SH-SY5Y (cell line): ENCODE results near the gene CCNK.

Experiments
- GATA2 ChIP-seq: IDR thresholded peaks from 2 replicates; pipeline ENCODE4 v1.6.1; 2011; ENCODE audit warnings: mild to moderate bottlenecking, low read depth, low read length
- GATA3 ChIP-seq: IDR thresholded peaks from 2 replicates; pipeline ENCODE4 v1.6.1; 2011; ENCODE audit warnings: low read depth, mild to moderate bottlenecking, low read length, moderate library complexity

Gene CCNK

DNA sequence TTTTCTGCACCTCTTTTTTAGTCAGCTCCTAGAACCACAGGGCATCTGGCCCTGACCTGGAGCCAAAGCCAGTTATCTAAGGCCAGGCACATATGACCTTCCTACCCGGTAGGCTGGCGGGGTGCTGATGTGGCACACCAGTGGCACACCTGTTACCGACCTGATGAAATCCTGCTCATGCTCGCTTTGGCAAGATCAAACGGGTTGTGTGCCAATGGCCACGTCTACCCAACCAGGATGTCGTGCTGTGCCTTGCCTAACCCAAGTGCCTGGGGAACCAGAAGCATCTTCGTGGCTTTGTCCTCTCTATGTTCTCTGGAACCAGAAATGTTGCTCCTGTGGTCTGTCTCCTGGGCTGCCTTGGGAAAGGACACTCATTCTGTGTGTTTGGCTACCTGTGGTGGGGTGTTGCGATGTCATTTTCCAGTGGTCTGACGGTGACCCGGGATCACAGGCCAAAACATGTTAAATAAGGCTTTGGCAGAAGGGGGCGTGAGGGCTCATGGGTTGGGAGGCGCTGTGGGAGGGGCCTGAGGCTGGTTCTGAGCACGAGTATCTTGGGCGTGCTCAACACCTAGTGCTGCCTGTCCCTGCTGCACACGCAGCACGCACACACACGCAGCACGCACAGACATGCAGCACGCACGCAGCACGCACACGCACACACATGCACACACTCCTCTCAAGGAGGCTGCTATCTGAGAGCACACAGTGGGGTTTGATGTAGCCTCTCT lies 27.9 kb downstream of the CCNK start:
- TF ChIP-seq GATA3: no peak
- no peak for TF ChIP-seq GATA2

DNA sequence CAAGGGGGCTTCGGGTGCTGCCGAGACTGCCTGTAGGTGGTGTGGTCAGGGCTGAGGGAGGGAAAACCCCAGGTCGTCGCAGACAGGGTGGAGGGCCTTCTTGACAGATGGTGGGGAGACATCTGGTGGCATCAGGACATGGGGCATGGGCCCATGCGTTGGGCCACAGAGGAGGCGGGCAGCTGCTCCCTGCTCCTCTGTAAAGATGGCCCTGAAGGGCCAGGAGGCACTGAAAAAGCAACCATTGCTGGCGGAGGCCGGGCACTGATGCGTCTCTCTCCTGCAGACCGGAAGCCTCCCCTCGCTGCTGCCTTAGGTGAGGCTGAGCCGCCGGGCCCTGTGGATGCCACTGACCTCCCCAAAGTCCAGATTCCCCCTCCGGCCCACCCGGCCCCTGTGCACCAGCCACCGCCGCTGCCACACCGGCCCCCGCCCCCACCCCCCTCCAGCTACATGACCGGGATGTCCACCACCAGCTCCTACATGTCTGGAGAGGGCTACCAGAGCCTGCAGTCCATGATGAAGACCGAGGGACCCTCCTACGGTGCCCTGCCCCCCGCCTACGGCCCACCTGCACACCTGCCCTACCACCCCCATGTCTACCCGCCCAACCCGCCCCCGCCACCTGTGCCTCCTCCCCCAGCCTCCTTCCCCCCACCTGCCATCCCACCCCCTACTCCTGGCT lies 28.8 kb downstream of the CCNK start:
- no peak for TF ChIP-seq GATA3
- TF ChIP-seq GATA2: no peak

DNA sequence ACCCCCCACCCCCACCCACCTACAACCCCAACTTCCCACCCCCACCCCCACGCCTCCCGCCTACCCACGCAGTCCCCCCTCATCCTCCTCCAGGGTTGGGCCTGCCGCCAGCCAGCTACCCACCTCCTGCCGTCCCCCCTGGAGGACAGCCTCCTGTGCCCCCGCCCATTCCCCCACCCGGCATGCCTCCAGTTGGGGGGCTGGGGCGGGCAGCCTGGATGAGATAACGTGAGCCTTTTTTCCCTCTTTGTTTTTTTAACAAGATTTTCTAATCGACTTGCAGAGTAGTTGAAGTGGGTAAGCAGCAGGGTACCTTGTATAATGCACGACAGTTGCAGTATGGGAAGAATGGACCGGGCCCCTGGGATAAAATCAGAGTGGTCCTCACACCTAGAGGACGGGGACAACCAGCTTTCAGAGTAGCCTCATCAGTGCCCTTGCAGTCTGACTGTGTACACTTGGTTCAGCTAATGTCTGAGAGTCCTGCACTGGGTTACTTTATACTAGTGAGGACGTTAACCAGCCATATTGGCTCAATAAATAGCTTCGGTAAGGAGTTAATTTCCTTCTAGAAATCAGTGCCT lies 29.4 kb downstream of the CCNK start:
- TF ChIP-seq GATA3 (no peak), GATA2 (no peak)

DNA sequence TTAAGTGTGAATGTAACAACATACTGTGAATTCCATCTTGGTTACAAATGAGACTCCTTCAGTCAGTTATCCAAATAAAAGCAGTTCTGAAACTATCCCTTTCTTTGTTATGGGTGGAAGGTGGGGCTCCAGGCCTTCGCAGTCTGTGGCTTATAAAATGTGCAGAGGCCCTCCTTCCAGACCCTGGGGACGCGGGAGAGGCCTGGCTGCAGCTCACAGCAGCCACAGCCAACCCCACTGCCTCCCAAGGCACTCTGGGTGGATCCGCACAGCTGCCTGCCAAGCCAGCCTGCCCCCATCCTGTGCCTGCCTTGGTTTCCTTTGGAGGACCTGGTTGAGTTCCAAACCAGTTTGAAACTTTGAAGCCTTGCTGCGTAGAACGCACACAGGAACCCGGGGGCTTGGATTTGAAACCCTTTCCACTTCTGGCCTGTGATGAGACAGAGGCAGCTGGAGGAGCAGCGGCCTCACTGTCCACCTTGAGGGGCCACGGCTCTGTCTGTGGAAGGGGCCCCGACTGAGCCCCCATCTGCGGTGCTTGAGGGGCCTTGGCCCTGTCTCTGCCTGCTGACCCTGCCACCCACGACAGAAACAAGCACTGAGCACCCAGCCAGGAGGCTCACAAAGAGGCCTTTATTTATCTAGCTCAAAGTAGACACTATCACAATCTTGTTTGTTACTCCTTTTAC lies 30.4 kb downstream of the CCNK start:
- no peak for TF ChIP-seq GATA3

DNA sequence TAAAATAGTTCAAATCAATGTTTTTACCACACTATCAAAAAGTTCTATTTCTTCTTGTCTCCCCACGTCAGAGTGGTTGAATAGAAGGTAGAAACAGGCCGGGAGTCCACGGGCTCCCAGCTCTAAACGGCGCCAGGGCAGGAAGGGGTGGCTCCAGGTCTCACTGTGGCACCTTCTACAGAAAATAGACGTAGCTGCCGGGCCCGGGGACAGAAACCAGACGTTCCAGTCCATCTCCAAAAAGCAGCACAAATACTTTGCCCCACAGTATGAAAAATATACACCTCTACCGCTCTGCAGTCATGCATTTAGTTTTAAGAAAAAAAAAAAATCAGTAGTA lies 30.9 kb downstream of the CCNK start:
- no peak for TF ChIP-seq GATA2
- no peak for TF ChIP-seq GATA3

DNA sequence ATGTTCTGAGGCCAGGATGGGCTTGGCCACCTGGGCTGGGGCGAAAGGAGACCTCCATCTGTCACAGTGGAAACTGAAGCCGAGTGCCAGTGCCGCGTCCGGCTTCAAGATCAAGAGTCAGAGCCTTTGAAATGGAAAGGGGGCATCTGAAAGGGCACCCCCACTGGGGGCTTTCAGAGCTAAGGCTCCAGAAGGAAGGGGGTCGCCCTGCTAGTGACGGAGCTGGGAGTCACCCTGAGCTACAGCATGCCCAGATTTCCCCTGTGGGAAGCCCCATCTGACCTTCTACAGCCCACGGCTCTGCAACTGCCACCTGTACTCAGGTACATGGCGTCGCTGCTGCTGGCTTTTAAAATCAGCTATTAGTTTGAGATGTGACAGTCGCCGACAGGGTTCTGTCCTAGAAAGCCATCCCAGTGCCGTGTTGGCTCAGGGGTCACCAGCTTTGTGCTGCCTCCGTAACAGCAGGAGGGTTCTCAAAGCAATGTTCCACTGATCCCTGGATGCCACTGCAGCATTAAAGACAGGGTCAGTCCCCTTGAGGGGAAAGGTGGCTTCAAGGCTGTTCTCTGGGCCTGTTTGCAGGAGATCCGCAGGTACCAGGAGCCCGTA lies 31.5 kb downstream of the CCNK start:
- TF ChIP-seq GATA3: no peak
- TF ChIP-seq GATA2: no peak

DNA sequence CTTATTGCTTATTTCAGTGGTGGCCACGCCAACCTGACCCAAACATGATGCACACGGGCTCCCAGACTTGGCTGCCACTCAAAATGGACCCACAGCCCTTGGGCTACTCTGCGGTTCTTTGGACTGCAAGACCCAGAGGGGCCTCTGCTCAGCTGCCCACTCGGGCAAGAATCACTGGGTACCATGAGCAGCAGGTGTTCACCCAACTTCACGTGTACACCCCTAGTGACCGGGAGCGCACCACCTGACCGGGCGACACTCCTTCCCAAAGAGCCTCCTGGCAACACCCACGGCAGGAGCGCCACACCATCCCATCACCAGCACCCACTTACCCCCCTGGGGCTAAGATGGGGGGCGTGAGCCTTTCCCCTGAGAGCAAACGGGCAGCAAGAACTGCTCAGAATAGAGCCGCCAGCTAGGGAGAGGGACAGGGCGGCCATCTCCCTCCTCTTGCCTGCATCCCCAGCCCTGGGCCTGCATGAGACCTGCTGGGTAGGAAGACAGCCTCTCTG lies 32.0 kb downstream of the CCNK start:
- TF ChIP-seq GATA2: no peak
- no peak for TF ChIP-seq GATA3

DNA sequence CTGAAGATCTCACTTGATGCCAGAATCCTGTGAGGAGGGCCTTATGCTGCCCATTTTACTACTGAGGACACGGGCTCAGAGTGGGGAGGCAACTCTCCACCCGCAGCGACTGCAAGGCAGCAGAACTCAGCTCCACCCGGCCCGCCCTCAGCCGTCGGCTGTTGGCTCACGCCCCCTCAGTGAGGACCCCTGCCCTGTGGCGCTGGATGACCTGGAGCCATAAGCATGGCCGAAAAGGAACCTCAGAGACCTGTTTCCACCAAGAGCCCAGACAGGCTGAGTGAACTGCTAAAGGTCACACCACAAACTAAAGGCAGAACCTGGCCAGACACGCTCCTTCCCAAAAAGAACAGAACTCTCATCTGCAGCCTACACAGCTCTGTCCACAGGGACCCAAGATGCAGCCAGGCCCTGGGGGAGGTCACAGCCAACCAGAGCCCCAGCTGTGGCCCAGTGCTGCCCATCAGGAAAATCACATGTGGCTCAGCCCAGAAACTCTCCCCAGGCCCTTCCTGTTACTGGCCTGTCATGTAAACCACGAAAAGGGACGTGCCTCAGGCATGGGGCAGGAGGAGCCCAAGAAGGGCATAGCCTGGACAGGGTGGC lies 32.8 kb downstream of the CCNK start:
- TF ChIP-seq GATA3 (no peak), GATA2 (no peak)

DNA sequence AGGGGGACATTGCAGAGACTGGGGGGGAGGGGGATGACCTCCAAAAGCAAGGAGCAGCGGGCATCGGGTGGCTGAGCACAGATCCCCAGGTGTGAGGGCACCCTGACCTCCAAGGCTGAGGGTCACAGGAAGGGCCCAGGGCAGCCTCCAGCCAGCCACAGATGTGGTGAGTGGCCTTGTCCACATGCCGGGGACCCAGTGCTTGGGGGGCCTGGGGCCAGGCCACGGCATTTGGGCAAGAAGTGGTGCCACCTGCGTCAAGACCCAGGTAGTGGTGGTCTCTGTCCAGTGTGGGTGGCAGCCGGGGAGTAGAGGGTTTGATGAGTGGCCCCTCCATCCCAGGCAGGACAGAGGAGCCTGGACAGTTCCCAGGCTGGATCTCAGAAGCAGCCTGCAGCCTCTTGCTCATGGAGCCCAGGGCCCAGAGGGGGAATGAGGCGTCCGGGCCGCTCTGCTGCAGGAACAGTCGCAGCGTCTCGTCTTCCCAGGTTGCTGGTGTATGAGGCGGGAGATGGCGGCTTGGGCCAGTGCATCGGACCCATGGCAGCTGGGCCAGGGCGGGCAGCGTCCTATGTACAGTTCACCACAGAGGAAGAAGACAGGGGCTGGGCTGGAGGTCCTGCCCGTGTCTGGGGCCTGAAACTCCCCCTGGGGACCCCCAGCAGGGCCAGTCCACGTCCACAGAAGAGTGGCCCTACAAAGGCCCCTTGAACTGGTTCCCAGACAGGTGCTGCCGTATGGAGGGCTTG lies 33.5 kb downstream of the CCNK start:
- no peak for TF ChIP-seq GATA3
- TF ChIP-seq GATA2: no peak

DNA sequence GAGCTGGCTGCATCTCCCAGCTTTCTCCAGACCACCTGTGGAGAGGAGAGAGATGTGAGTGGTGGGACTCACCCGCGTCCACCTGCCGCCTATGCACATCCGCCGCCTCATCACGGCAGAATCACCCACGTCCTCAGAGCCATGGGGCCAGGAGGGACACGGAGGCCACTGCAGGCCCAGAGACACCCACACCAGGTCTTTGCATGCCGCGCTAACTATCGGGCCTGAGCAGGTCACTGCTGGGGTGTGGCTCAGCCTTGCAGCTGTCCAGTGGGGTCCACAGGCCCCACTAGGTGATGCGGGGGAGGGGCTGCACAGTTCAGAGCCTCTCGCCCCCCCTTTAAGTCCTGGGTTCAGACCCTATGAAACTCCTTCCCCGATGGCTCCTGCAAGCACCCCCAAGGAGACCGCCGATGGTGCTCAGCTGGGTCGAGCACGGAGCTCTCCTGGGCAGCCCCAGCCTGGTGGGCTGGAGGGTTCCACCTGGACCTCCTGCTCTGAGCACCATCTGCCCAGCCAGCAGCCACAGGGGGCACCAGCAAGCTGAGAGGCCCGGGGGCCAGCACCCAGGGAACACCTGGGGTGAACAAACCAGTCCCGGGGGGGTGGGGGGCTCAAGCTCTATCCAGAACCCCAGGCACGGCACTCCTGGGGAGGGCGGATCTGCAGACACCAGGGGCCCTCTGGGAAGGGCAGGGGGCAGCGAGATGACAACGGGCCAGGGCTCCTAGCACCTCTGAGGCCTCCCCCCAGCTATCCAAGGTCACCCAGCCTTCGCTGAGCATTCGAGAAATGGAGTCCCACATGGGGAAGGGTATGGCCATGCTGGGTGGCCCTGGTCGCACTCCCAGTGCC lies 34.3 kb downstream of the CCNK start:
- TF ChIP-seq GATA2: no peak
- TF ChIP-seq GATA3: no peak

DNA sequence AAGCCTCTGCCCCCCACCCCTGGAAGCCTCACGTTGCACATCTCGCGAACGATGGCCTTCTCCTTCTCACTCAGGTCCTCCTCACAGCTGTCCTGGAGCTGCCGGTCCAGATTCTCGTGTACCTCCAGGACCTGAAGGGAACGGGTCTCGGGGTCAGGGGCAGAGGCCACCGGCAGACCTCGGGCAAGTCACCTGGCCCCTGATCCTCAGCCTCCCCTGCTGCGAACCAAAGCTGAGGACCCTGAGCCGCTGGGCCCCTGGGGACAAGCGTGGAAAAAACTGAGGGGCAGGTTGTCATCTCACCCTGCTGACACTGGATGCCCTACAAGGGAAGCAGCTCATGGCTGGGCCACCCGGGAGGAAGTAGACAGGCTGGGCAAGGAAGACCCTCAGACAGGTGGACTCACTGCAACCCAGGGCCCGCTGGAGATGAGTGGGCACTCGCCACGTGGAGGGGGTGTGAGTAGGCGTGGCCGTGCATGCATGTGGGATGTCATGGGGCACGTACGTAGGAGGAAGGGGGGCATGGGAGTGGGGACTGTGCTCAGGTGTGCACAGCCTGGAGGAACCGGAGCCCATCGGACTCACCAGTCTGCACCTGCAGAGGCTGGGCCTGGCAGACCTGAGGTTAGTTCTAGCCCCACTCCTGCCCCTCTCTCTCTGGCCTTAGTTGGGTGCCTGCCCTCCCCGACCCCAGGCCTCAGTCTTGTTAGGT lies 35.1 kb downstream of the CCNK start:
- no peak for TF ChIP-seq GATA3
- no peak for TF ChIP-seq GATA2
